Activated CD4-positive, alpha-beta T cell treated with anti-CD3 and anti-CD28 coated beads, Interleukin-2, amount 10 ng/mL, durations not matched to agents 24 days and 14 days (primary cell): ENCODE results near the gene UBE2L6. TPM values are rescaled to one million over a fixed set of nuclear protein-coding genes. Genes with fewer than 3 reads are reported as not detected.
"Not testable (repeated sequence)": the region's sequence is repeated elsewhere in the genome, so short reads cannot be mapped to it uniquely, and the experiment has no call there.

Experiments used
- DNase-seq: peaks from one replicate; pipeline ENCODE4 v3.0.0; 2022
- H3K27ac Mint-ChIP-seq: one replicate; pipeline ENCODE4 v1.8.0; 2022; ENCODE audit warnings: mild to moderate bottlenecking, mixed read lengths
- H3K27me3 Mint-ChIP-seq: one replicate; pipeline ENCODE4 v1.8.0; 2022; ENCODE audit warnings: mixed read lengths
- H3K36me3 Mint-ChIP-seq: one replicate; pipeline ENCODE4 v1.8.0; 2022; ENCODE audit warnings: low read depth, mild to moderate bottlenecking, mixed read lengths
- H3K4me1 Mint-ChIP-seq: one replicate; pipeline ENCODE4 v1.8.0; 2021; ENCODE audit warnings: mixed read lengths
- H3K4me3 Mint-ChIP-seq: one replicate; pipeline ENCODE4 v1.8.0; 2022; ENCODE audit warnings: mild to moderate bottlenecking, moderate library complexity, mixed read lengths
- H3K9me3 Mint-ChIP-seq: one replicate; pipeline ENCODE4 v1.8.0; 2021; ENCODE audit warnings: mixed read lengths
- intact Hi-C: fragments of 100-400 bp; cut with micrococcal nuclease; formaldehyde crosslinking; loops from one replicate; pipeline ENCODE4 v1.15.1; 2023
- total RNA-seq: library from RNA; stranded (reverse); gene quantifications from 2 replicates; pipeline ENCODE4 v1.2.3, GENCODE V29; 2022

Gene UBE2L6
- total RNA-seq, 1 donor from 2014 or later: 151 TPM

DNA sequence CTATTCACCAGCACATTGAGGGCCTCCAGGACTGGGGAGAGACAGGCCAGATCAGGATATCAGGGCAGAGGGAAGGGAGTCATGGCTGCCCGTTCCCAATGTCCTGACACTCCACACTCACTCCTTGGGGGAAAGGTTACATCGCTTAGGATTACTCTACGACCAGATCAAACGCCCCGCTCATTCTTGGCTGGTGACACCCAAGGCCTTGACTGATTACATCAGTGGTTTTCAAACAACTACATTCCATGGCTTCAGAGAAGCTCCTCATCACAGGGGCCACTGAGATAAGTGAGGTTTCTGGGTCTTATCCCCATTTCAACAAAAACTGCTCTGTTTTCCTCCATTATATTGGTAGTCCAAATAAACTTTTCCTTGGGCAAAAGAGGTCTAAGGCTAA lies 15.0 kb downstream of the UBE2L6 start:
- peaks cover 82% of the 10 kb centered on the region for H3K36me3 Mint-ChIP-seq
- H3K27me3 Mint-ChIP-seq: no peaks in the 10 kb centered on the region

DNA sequence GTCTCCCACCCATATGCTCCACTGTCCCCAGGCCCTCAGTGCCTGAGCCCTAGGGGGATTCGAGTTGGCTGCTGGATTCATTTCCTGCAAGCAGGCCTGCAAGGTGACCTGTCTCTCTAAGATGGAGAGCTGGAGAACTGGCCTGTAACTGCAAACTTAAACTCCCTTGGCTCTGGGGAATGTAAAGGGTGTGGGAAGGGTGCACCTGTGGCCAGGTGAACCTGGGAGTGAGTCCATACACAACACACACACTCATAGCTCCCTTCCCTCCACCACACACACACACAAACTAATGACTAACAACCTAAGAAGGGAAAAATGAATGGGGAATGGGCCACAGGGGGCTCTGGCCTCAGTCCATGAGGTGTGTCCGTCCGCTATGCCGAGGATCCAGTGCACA lies 15.5 kb downstream of the UBE2L6 start:
- Mint-ChIP-seq H3K4me3 (no peak overlapping the region), H3K27me3 (no peaks in the 10 kb centered on the region), H3K4me1 (peaks cover 4% of the 10 kb centered on the region), H3K27ac (no peak overlapping the region), H3K9me3 (no peaks in the 10 kb centered on the region), H3K36me3 (peaks cover 81% of the 10 kb centered on the region)
- intact Hi-C loops: no loop called here
- DNase-seq: no peak

More for the DNA sequence above, 15.0 kb downstream of the UBE2L6 start:
- Mint-ChIP-seq H3K4me3 (no peak overlapping the region), H3K9me3 (no peaks in the 10 kb centered on the region), H3K27ac (peak overlapping the region; percentile 25), H3K4me1 (peaks cover 4% of the 10 kb centered on the region)
- intact Hi-C loops: no loop called here
- no peak for DNase-seq

DNA sequence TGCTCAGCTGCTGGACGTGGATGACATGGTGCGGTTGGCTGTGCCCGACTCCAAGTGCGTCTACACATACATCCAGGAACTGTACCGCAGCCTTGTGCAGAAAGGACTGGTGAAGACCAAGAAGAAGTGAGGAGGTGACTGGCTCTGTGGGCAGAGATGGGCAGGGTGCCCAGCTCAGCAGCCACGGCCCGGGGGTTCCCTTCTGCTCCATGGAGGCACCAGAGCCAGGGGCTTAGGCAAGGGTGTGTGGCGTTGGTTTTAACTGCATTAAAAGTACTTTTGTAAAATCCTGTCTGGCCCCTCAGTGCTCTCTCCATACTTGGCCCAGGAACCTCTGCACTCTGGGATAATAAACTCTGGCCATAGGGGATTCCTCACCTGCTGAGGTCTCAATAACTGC lies 17.5 kb downstream of the UBE2L6 start:
- intact Hi-C loops: no loop called here
- H3K36me3 Mint-ChIP-seq: peaks cover 76% of the 10 kb centered on the region
- H3K9me3 Mint-ChIP-seq: no peaks in the 10 kb centered on the region
- no peak overlapping the region for H3K4me3 Mint-ChIP-seq
- DNase-seq: no peak
- no peaks in the 10 kb centered on the region for H3K4me1 Mint-ChIP-seq
- no peak overlapping the region for H3K27ac Mint-ChIP-seq
- H3K27me3 Mint-ChIP-seq: no peaks in the 10 kb centered on the region

- H3K36me3 Mint-ChIP-seq: peaks cover 59% of the 10 kb centered on the region
- H3K4me1 Mint-ChIP-seq: no peaks in the 10 kb centered on the region
- no peaks in the 10 kb centered on the region for H3K27me3 Mint-ChIP-seq
- intact Hi-C loops: no loop called here
- H3K9me3 Mint-ChIP-seq: no peaks in the 10 kb centered on the region
- DNase-seq: no peak
- H3K4me3 Mint-ChIP-seq: no peak overlapping the region
- H3K27ac Mint-ChIP-seq: peak overlapping the region; percentile 41
Observed at GRCh38 chr11:57547854-57548377, 19.6 kb downstream of the UBE2L6 start.

DNA sequence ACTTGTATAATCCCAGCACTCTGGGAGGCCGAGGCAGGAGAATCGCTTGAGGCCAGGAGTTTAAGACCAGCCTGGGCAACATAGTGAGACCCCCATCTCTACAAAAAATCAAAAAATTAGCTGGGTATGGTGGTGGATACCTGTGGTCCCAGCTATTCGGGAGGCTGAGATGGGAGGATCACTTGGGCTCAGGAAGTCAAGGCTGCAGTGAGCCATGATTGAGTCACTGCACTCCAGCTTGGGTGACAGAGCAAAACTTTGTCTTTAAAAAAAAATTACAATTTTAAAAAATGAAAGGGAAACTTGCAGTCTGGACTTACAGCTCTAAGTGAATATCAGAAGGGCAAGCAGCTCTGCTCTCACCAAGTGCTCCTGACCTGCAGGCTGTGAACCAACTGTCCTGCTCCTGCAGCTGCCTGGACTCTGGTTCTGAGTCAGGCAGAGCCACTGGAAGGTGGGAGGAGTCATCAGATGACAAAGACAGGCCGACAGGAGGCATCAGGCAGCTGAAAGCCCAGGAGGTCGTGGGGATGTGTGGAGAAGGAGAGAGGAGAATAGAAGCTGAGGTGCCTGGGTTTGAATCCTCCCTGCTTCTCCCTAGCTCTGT lies 20.5 kb downstream of the UBE2L6 start:
- H3K4me1 Mint-ChIP-seq: no peaks in the 10 kb centered on the region
- no peak overlapping the region for H3K4me3 Mint-ChIP-seq
- DNase-seq: no peak
- no peaks in the 10 kb centered on the region for H3K9me3 Mint-ChIP-seq
- H3K27ac Mint-ChIP-seq: peak overlapping the region; percentile 72
- H3K36me3 Mint-ChIP-seq: peaks cover 51% of the 10 kb centered on the region
- no peaks in the 10 kb centered on the region for H3K27me3 Mint-ChIP-seq
- intact Hi-C loops: no loop called here

DNA sequence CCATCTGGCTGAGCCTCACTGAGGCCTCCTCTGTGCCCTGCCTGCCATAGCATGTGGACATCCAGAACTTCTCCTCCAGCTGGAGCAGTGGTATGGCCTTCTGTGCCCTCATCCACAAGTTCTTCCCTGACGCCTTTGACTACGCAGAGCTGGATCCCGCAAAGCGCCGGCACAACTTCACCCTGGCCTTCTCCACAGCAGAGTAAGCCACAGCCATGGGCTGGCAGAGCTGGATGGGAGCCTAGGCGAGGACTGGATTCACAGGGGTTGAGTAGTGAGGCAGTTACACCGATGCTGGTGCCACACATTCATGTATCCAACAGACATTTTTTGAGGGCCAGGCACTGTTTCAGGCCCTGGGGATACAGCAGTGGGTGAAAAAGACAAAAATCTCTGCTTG lies 21.0 kb downstream of the UBE2L6 start:
- Mint-ChIP-seq H3K4me3 (no peak overlapping the region), H3K4me1 (no peaks in the 10 kb centered on the region), H3K27me3 (no peaks in the 10 kb centered on the region), H3K27ac (no peak overlapping the region), H3K36me3 (peaks cover 48% of the 10 kb centered on the region), H3K9me3 (no peaks in the 10 kb centered on the region)
- no peak for DNase-seq
- intact Hi-C loops: no loop called here

GRCh38 chr11:57545883-57546282 lies 21.6 kb downstream of the UBE2L6 start:
- intact Hi-C loops: no loop called here
- no peaks in the 10 kb centered on the region for H3K27me3 Mint-ChIP-seq
- peaks cover 45% of the 10 kb centered on the region for H3K36me3 Mint-ChIP-seq
- no peaks in the 10 kb centered on the region for H3K4me1 Mint-ChIP-seq
- DNase-seq: no peak
- no peak overlapping the region for H3K4me3 Mint-ChIP-seq
- H3K27ac Mint-ChIP-seq: no peak overlapping the region
- H3K9me3 Mint-ChIP-seq: no peaks in the 10 kb centered on the region

GRCh38 chr11:57544566-57544965 lies 22.9 kb downstream of the UBE2L6 start:
- intact Hi-C loops: no loop called here
- Mint-ChIP-seq H3K27me3 (no peaks in the 10 kb centered on the region), H3K9me3 (no peaks in the 10 kb centered on the region), H3K36me3 (peaks cover 35% of the 10 kb centered on the region), H3K4me3 (no peak overlapping the region), H3K4me1 (no peaks in the 10 kb centered on the region), H3K27ac (no peak overlapping the region)
- no peak for DNase-seq

GRCh38 chr11:57543593-57543992 lies 23.9 kb downstream of the UBE2L6 start:
- no peak overlapping the region for H3K27ac Mint-ChIP-seq
- DNase-seq: no peak

DNA sequence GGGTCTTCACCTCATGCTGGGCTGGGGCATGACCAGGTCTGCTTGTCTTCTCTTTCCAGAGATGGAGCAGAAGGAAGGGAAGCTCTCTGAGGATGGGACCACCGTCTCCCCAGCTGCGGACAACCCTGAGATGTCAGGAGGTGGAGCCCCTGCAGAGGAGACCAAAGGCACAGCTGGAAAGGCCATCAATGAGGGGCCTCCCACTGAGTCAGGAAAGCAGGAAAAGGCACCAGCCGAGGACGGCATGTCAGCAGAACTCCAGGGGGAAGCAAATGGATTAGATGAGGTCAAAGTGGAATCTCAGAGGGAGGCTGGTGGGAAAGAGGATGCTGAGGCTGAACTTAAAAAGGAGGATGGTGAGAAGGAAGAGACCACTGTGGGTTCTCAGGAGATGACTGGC lies 24.9 kb downstream of the UBE2L6 start:
- DNase-seq: no peak
- Mint-ChIP-seq H3K4me1 (no peaks in the 10 kb centered on the region), H3K4me3 (no peak overlapping the region), H3K27ac (peak overlapping the region; percentile 9), H3K36me3 (peaks cover 24% of the 10 kb centered on the region), H3K27me3 (no peaks in the 10 kb centered on the region), H3K9me3 (no peaks in the 10 kb centered on the region)
- intact Hi-C loops: no loop called here

More at GRCh38 chr11:57543593-57543992, 23.9 kb downstream of the UBE2L6 start:
- no peaks in the 10 kb centered on the region for H3K27me3 Mint-ChIP-seq
- H3K4me3 Mint-ChIP-seq: no peak overlapping the region
- H3K36me3 Mint-ChIP-seq: peaks cover 33% of the 10 kb centered on the region
- no peaks in the 10 kb centered on the region for H3K4me1 Mint-ChIP-seq
- intact Hi-C loops: no loop called here
- no peaks in the 10 kb centered on the region for H3K9me3 Mint-ChIP-seq

- peaks cover 18% of the 10 kb centered on the region for H3K36me3 Mint-ChIP-seq
- H3K9me3 Mint-ChIP-seq: no peaks in the 10 kb centered on the region
- H3K27me3 Mint-ChIP-seq: no peaks in the 10 kb centered on the region
- intact Hi-C loops: no loop called here
- no peak overlapping the region for H3K27ac Mint-ChIP-seq
- H3K4me3 Mint-ChIP-seq: no peak overlapping the region
- DNase-seq: no peak
- no peaks in the 10 kb centered on the region for H3K4me1 Mint-ChIP-seq
Observed at GRCh38 chr11:57541169-57541568, 26.3 kb downstream of the UBE2L6 start.

GRCh38 chr11:57539342-57539741 lies 28.1 kb downstream of the UBE2L6 start:
- H3K4me3 Mint-ChIP-seq: no peak overlapping the region
- no peaks in the 10 kb centered on the region for H3K4me1 Mint-ChIP-seq
- H3K27me3 Mint-ChIP-seq: no peaks in the 10 kb centered on the region
- H3K36me3 Mint-ChIP-seq: peaks cover 16% of the 10 kb centered on the region
- H3K9me3 Mint-ChIP-seq: no peaks in the 10 kb centered on the region
- no peak for DNase-seq
- H3K27ac Mint-ChIP-seq: no peak overlapping the region
- intact Hi-C loops: no loop called here

DNA sequence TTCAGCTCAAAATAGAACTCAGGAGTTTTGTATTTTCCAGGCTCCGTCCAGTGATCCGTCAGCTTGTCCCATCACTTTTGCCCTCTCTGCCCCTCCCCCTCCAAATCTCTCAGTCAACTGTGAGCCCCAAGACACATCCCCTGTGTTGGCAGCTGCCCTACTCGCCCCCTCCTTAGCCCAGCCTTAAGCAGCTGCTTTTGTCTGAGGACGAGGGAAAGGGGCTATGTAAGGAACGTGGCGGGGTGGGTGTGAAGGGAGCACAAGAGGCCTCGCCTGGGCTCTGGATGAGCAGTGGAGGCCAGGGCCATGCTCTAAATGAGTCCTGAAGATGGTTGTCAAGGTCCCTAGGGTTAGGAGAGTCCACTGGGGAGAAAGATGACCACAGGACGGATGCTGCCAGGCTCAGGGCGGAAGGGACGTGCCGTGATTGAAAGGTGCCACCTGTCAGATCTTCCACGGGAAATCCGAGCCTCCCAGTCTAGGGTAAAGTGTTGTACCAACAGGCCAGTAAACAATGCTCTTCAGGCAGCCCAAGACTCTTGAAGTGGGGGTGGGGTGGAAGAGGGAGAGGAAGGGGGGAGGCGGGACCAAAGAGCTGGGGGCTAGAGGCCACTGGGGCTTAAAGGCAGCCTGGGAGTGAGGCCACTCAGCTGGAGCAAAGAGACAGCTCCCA lies 30.4 kb downstream of the UBE2L6 start, which contains the start of gene SMTNL1:
Gene SMTNL1, plus strand, starts transcription at position 649 of the 673 bp plus-strand sequence. CDS start 5,048 bp downstream, outside the sequence.
- Mint-ChIP-seq H3K4me3 (no peak within 1 kb of the TSS), H3K27me3 (no peaks in the 10 kb centered on the region), H3K36me3 (peaks cover 16% of the 10 kb centered on the region), H3K27ac (no peak within 1 kb of the TSS), H3K9me3 (no peaks in the 10 kb centered on the region), H3K4me1 (peaks cover under 1% of the 10 kb centered on the region)
- no peak for DNase-seq
- intact Hi-C loops: no loop called here

DNA sequence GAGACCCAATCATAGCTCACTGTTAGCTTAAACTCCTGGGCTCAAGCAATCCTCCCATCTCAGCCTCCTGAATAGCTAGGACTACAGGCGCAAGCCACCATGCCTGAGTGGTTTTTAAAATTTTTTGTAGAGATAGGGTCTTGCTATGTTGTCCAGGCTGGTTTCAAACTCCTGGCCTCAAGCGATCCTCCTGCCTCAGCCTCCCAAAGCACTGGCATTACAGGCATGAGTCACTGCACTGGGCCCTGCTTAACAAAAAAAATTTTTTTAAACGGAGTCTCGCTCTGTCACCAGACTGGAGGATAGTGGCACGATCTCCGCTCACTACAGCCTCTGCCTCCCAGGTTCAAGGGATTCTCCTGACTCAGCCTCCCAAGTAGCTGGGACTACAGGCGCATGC lies 33.0 kb downstream of the UBE2L6 start:
- DNase-seq, H3K27ac Mint-ChIP-seq, intact Hi-C loops, H3K9me3 Mint-ChIP-seq, H3K4me3 Mint-ChIP-seq, H3K27me3 Mint-ChIP-seq: not testable (repeated sequence)
- Mint-ChIP-seq H3K36me3 (peaks cover 20% of the 10 kb centered on the region), H3K4me1 (peaks cover 17% of the 10 kb centered on the region)
